22Rv1 (cell line): ENCODE measurements around the gene OPALIN.

Experiments
- H3K27ac ChIP-seq: fragments of 450-650 bp; 2 replicates; pipeline ENCODE4 v1.5.1; 2017
- CTCF ChIP-seq: fragments of 450-650 bp; IDR thresholded peaks from 2 replicates; pipeline ENCODE4 v1.5.1; 2017; ENCODE audit warnings: mild to moderate bottlenecking
- ZFX ChIP-seq: fragments of 450-650 bp; IDR thresholded peaks from 2 replicates; pipeline ENCODE4 v1.6.1; 2017; ENCODE audit warnings: antibody characterized with exemption, borderline replicate concordance

OPALIN gene

GRCh38 chr10:96346295-96346694, 12.5 kb downstream of the OPALIN start:
- no peak overlapping the region for H3K27ac ChIP-seq
- TF ChIP-seq CTCF (no peak), ZFX (no peak)

DNA sequence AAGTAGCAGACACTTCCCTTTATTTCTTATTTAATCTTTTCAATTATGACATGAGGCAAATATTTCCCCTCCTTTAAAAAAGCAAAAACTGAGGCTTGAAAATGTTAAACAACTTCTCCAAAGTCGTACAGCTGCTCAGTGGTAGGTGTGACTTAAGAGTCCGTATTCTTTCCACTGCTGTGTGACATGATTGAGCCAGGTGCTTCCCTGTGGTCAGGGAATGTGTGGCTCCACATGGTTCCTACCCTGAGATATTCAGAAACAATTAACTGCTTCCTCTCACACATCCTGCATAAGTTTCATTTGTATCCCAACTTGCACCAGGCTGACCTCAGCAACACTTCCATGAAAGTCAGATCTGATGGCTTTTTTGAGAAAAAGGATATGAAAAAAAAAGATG, 13.6 kb downstream of the OPALIN start:
- TF ChIP-seq ZFX = no peak
- no peak for TF ChIP-seq CTCF
- H3K27ac ChIP-seq = no peak overlapping the region

DNA sequence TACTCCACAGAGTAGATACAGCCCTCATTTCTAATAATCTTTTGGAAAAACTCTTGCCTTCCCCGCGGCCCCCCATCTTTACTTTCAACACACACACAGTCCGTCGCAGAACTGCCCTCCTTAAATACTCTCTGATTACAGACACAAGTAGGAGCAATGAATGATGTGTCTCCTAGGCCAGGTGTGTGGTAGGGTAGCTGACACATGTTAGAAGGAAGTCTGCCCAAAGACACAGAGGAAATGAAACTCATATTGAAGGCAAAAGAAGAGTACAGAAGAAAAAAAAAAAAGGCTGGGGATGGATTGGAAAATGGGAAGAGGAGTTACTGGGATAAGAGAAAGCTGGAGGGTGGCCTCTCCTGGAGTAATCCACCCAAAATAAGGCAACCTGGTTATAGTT, 14.6 kb downstream of the OPALIN start:
- no peak overlapping the region for H3K27ac ChIP-seq
- TF ChIP-seq CTCF = no peak
- no peak for TF ChIP-seq ZFX

DNA sequence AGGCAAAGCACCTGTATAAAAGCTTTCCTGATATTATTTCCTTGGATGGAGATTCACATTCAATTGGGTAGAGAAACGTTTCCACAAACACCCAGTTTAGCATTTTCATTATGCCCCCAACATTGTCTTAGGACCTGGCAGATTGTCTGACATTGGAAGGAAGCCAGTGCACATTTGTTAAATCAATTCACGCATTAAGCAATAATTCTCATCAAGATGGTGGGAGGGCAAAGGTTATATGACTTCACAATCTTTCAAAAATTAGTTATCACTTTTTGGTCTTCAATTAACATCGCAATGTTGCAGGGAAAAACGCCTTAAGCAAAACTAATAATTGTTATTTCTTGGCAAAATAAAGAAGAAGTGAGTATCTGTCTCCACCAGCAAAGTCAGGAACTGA, 16.4 kb downstream of the OPALIN start:
- TF ChIP-seq ZFX (no peak), CTCF (no peak)
- H3K27ac ChIP-seq = no peak overlapping the region

- no peak for TF ChIP-seq CTCF
- TF ChIP-seq ZFX = no peak
- H3K27ac ChIP-seq = no peak overlapping the region
Observed at GRCh38 chr10:96341219-96342182, 17.3 kb downstream of the OPALIN start.

- TF ChIP-seq ZFX (no peak), CTCF (peak; percentile 92)
Observed at GRCh38 chr10:96339956-96340904, 18.6 kb downstream of the OPALIN start.

More at GRCh38 chr10:96339956-96340904, 18.6 kb downstream of the OPALIN start:
- H3K27ac ChIP-seq = no peak overlapping the region
